Measurements from ENCODE around the gene MCTP1.

The MCTP1 gene

DNA sequence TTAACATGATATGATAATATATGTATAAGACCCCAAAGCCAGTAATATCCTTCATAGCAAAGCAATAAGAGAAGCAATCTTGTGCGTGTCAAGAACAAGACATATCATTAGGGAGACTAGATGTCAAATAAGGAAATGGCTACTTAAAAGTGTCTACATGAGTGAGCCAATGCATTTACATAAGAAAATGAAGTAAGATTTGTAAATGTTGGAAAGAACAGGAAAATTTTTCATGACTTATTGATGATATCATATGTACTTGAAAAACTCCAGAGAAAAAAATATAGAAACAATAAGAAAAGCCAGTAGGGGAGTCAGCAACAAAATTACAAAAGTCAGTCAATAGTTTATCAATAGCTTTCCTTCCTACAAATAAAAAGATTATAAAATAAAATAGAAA is 13.8 kb upstream of the MCTP1 start:
- TF ChIP-seq, protein P1, sequence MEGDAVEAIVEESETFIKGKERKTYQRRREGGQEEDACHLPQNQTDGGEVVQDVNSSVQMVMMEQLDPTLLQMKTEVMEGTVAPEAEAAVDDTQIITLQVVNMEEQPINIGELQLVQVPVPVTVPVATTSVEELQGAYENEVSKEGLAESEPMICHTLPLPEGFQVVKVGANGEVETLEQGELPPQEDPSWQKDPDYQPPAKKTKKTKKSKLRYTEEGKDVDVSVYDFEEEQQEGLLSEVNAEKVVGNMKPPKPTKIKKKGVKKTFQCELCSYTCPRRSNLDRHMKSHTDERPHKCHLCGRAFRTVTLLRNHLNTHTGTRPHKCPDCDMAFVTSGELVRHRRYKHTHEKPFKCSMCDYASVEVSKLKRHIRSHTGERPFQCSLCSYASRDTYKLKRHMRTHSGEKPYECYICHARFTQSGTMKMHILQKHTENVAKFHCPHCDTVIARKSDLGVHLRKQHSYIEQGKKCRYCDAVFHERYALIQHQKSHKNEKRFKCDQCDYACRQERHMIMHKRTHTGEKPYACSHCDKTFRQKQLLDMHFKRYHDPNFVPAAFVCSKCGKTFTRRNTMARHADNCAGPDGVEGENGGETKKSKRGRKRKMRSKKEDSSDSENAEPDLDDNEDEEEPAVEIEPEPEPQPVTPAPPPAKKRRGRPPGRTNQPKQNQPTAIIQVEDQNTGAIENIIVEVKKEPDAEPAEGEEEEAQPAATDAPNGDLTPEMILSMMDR (IDR thresholded peaks at IDR 0.05; ENCODE audit: extremely low read depth, missing control alignments): no peak
- DNase-seq (ENCODE audit: low spot score): no peak

DNA sequence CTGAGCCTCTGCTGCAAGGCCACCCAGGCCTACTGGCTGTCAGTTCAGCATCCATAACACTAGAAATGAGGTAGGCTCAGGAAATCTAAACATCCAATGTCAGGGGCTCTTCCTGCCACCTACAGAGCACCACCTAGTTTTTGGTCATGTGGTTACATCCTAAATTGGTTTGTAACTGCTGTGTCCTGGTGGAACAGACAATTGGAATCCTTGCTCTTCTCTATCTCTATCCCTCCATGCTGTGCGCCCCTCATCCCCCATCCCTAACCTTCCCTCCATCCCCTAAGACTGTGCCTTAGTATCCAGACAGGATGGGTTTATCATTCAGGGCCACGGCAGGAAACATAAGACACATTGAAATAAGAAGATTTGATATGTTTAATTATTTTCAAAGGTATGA is 11.4 kb upstream of the MCTP1 start:
- DNase-seq (ENCODE audit: low spot score): no peak
- TF ChIP-seq, protein P1 (IDR thresholded peaks at IDR 0.05; ENCODE audit: extremely low read depth, missing control alignments): no peak

DNA sequence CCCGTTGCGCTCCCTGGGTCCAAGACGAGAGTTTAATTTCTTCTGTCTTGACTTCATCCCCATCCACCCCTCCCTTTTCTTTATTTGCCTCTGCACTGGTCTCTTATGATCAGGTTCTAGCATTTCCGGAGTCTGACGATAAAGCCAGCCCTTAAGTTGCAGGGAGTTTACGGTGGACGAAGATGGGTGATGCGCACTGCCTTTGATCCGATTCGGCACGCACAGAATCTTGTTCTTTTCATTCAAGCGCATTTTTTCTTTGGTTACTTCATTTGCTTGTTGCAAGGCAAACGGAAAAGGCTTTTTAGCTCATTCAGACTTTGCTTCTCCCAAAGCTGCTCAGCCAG is 488 bp upstream of the MCTP1 start:
- TF ChIP-seq, protein P1 (IDR thresholded peaks at IDR 0.05; ENCODE audit: extremely low read depth, missing control alignments): no peak
- peak; percentile 36 for DNase-seq (ENCODE audit: low spot score)

DNA sequence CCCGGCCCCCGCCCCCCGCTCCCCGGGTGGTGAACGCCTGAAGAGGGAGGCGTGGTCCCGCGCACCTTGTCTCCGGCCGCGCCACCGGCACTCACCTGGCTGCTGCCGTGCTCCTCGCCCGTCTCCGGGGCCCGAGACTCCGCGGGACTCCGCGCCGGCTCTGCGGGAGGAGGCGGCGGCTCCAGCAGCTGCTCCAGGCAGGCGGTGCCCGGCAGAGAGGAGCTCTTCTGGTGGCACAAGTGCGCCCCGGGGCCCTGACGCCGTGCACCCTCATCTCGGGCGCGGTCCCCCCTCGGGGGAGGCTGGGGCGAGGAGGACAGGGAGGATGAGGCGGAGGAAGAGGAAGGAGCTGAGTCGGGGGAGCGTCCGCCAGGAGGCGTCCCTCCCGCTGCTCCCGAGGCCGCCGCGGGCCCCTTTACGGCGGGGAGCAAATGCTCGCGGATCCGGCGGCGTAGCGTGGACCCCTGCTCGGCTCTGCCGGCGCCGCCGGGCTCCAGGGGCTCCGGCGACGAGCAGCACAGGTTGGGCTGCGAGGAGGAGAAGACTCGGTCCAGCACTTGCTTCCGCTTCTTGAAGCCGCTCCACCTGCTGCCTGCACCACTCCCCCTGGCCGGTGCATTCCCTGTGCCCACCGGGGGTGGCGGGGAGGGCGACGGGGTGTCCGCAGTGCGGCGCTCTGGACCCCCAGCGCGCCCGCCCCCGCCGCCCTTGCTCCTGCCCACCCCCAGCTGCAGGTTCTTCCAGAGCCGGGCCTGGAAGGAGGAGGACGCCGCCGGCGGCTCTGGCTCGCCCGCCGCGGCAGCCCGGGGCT is 928 bp downstream of the MCTP1 start:
- TF ChIP-seq, protein P1 (IDR thresholded peaks at IDR 0.05; ENCODE audit: extremely low read depth, missing control alignments): peak; percentile 19
- DNase-seq (ENCODE audit: low spot score): peak; percentile 79

DNA sequence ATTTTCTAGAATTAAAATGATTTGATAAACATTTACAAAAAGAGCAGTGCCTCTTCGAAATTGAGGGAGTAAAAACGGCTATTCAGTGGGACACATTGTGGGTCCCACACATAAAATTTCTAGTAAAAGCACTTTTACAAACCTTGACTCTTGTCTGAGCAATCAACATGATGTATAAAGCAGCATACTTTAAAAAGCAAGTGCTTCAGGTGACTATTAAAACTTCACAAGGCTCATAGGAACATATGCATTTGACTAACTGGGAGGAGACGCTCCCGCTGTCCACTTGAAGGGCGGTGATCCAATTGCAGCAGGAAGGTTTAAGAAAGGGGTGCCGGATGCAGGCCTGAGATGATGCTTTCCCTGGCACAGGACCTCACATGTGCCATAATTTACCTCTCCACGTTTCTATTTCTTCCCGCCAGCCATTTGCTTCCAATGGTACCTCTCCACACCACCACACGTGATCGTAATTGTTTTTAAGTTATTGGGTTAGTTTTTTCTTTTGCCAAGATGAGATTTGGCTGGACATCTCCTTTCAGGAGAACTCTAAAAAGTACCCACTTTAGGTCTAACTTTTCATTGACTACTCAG is 1.8 kb downstream of the MCTP1 start:
- TF ChIP-seq, protein P1 (IDR thresholded peaks at IDR 0.05; ENCODE audit: extremely low read depth, missing control alignments): no peak
- DNase-seq (ENCODE audit: low spot score): no peak

DNA sequence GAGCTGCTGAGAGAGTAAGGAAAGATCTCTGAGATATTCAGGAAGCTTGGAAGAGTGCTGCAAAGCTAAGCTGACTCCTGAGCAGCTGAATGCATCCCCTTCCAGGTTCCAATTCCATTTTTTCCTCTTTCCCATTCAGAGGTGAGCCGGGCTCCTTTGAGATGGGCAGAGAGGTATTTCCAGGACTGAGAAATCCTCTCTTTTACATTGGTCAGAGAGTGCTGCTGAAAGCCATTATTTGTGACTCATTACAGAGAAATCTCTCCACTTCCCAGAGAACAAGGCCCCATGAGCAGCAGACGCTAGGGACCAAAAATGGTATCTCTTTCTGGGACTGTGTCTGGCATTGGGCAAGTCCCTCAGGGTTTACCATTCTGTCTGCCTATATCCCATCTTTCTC is 3.7 kb downstream of the MCTP1 start:
- no peak for DNase-seq (ENCODE audit: low spot score)
- TF ChIP-seq, protein P1 (IDR thresholded peaks at IDR 0.05; ENCODE audit: extremely low read depth, missing control alignments): no peak

DNA sequence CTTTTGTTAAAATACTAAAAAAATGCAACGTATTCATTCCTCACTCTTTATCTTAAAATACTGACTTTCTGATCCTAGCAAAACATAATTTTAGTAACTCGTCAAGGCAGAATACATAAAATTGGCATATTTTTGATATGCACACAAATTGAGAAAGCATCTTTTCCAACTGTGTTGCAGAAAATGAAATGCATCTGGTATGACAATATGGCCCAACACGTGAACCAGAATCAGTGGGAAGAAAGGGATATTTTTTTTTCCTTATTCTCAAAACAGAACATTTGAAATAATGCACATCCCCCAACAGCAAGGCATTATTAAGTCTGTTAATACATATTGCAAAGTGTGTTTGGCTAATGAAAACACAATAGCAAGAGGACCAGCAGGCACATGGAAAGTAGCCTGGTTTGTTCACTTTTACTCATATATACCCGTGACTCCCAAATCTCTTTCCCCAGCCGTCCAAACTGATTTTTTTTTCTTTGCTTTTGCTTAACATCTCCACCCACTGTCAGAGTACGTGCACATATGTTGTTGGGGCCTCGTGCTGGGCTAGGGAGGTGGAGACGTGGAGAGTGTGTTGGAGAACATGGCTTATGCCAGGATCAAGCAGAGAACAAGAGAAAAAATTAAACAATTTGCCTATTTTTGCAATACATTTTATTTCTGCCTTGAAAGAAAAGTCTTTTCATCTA is 4.3 kb downstream of the MCTP1 start:
- TF ChIP-seq, protein P1 (IDR thresholded peaks at IDR 0.05; ENCODE audit: extremely low read depth, missing control alignments): no peak
- no peak for DNase-seq (ENCODE audit: low spot score)

Data from GM20000 (cell line).